Tibial artery (tissue), 4 donors: ENCODE measurements around the gene DGKB.

ENCODE experiments used
- DNase-seq, 2 donors: peaks; one replicate each; pipeline ENCODE4 v3.0.0-alpha.2; 2019
- H3K27ac ChIP-seq, 2 donors: fragments of 200-600 bp; sonication (generic) in 1 of 2; 1 replicate in 1 of 2; 2 replicates in 1 of 2; pipeline ENCODE4 v1.5.1; 2018 to 2019; ENCODE audit warnings: mild to moderate bottlenecking in 1 of 2
- H3K27me3 ChIP-seq, 2 donors: fragments of 200-600 bp; sonication (generic) in 1 of 2; one replicate each; pipeline versions ENCODE4 v1.5.1 to v1.6.0; 2016 to 2019
- H3K36me3 ChIP-seq, 3 donors: fragments of 200-600 bp; sonication (generic) in 2 of 3; one replicate each; pipeline ENCODE4 v1.5.1; 2016 to 2019; ENCODE audit warnings: mild to moderate bottlenecking in 2 of 3
- H3K4me1 ChIP-seq, 4 donors: fragments of 200-600 bp; sonication (generic) in 2 of 4; 1 replicate in 3 of 4; 2 replicates in 1 of 4; pipeline ENCODE4 v1.5.1; 2016 to 2019
- H3K4me3 ChIP-seq, 2 donors: fragments of 200-600 bp; sonication (generic) in 1 of 2; 1 replicate in 1 of 2; 2 replicates in 1 of 2; pipeline ENCODE4 v1.5.1; 2018 to 2019; ENCODE audit warnings: mild to moderate bottlenecking in 2 of 2
- H3K9me3 ChIP-seq, 3 donors: fragments of 200-600 bp; sonication (generic) in 1 of 3; one replicate each; pipeline ENCODE4 v1.5.1; 2016 to 2019
- intact Hi-C: fragments of 100-400 bp; cut with DNase I; formaldehyde crosslinking; loops from one replicate; pipeline ENCODE4 v1.15.0; 2023; ENCODE audit warnings: low total_unique reads
- TF ChIP-seq, protein P1 (sequence below), 2 experiments: fragments of 200-600 bp in 1 of 2; fragments of 450-650 bp in 1 of 2; IDR thresholded peaks; one replicate each; pipeline ENCODE4 v1.5.1; 2017 to 2019; ENCODE audit warnings: antibody characterized with exemption in 2 of 2, mild to moderate bottlenecking in 1 of 2, moderate library complexity in 1 of 2

Gene DGKB

GRCh38 chr7:14777806-14778205 lies 124.7 kb downstream of the DGKB start:
- no peaks in the 10 kb centered on the region for H3K4me1 ChIP-seq
- peaks cover 0 to 4% (median 0%) of the 10 kb centered on the region in 3 donors for H3K9me3 ChIP-seq
- no peak overlapping the region for H3K27ac ChIP-seq
- H3K27me3 ChIP-seq: no peaks in the 10 kb centered on the region
- DNase-seq: no peak
- no peak overlapping the region for H3K4me3 ChIP-seq
- TF ChIP-seq, protein P1, sequence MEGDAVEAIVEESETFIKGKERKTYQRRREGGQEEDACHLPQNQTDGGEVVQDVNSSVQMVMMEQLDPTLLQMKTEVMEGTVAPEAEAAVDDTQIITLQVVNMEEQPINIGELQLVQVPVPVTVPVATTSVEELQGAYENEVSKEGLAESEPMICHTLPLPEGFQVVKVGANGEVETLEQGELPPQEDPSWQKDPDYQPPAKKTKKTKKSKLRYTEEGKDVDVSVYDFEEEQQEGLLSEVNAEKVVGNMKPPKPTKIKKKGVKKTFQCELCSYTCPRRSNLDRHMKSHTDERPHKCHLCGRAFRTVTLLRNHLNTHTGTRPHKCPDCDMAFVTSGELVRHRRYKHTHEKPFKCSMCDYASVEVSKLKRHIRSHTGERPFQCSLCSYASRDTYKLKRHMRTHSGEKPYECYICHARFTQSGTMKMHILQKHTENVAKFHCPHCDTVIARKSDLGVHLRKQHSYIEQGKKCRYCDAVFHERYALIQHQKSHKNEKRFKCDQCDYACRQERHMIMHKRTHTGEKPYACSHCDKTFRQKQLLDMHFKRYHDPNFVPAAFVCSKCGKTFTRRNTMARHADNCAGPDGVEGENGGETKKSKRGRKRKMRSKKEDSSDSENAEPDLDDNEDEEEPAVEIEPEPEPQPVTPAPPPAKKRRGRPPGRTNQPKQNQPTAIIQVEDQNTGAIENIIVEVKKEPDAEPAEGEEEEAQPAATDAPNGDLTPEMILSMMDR (IDR thresholded peaks at IDR 0.05): no peak
- intact Hi-C loops: no loop called here
- H3K36me3 ChIP-seq: no peaks in the 10 kb centered on the region

- Histone ChIP-seq H3K36me3 (no peaks in the 10 kb centered on the region), H3K27me3 (no peaks in the 10 kb centered on the region), H3K4me1 (no peaks in the 10 kb centered on the region), H3K27ac (no peak overlapping the region), H3K4me3 (no peak overlapping the region), H3K9me3 (peaks cover 0 to 4% (median 0%) of the 10 kb centered on the region in 3 donors)
- TF ChIP-seq, protein P1 (IDR thresholded peaks at IDR 0.05): no peak
- DNase-seq: no peak
- intact Hi-C loops: no loop called here
These were observed 126.3 kb downstream of the DGKB start for GRCh38 chr7:14776266-14776665.

- TF ChIP-seq, protein P1 (IDR thresholded peaks at IDR 0.05): no peak
- Histone ChIP-seq H3K27me3 (no peaks in the 10 kb centered on the region), H3K9me3 (peaks cover 0 to 4% (median 0%) of the 10 kb centered on the region in 3 donors), H3K4me3 (no peak overlapping the region), H3K4me1 (no peaks in the 10 kb centered on the region), H3K36me3 (no peaks in the 10 kb centered on the region), H3K27ac (no peak overlapping the region)
- DNase-seq: no peak
- intact Hi-C loops: no loop called here
These were observed 128.8 kb downstream of the DGKB start for GRCh38 chr7:14773729-14774271.

DNA sequence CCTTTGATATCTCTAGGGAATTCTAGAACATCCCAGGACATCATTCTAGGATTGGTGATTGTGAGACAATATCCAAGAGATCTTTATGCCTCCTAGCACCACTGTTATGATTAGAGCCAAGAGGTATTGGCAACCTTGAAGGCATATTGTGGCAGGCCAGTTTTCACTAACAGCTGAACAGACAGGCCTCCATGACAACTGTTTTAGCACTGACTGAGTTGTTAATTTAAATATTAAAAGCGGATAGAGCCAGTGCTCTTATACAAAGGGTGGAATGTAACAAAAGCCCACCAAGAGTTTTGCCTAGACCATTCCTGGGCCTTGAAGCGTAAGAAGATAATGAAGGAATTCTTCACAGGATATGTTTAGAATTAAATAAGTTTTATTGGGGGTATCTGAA lies 131.9 kb downstream of the DGKB start:
- intact Hi-C loops: no loop called here
- H3K27ac ChIP-seq: no peak overlapping the region
- no peaks in the 10 kb centered on the region for H3K36me3 ChIP-seq
- no peaks in the 10 kb centered on the region for H3K9me3 ChIP-seq
- DNase-seq: no peak
- no peaks in the 10 kb centered on the region for H3K4me1 ChIP-seq
- TF ChIP-seq, protein P1 (IDR thresholded peaks at IDR 0.05): no peak
- no peaks in the 10 kb centered on the region for H3K27me3 ChIP-seq
- no peak overlapping the region for H3K4me3 ChIP-seq

- intact Hi-C loops: no loop called here
- no peaks in the 10 kb centered on the region for H3K4me1 ChIP-seq
- no peaks in the 10 kb centered on the region for H3K9me3 ChIP-seq
- H3K27ac ChIP-seq: no peak overlapping the region
- no peak overlapping the region for H3K4me3 ChIP-seq
- no peaks in the 10 kb centered on the region for H3K36me3 ChIP-seq
- DNase-seq: no peak
- no peaks in the 10 kb centered on the region for H3K27me3 ChIP-seq
- TF ChIP-seq, protein P1 (IDR thresholded peaks at IDR 0.05): no peak
These were observed 133.3 kb downstream of the DGKB start for GRCh38 chr7:14769261-14769660.
